ENCODE results near the gene GUCY1A2.
"Not testable (repeated sequence)": the region's sequence is repeated elsewhere in the genome, so short reads cannot be mapped to it uniquely, and the experiment has no call there.

Gene GUCY1A2

GRCh38 chr11:106785913-106786650 lies 232.2 kb downstream of the GUCY1A2 start:
- no peak overlapping the region for H3K4me3 ChIP-seq (ENCODE audit: low read depth, low read length)
- TF ChIP-seq CTCF (IDR thresholded peaks at IDR 0.05; ENCODE audit: low read depth, low read length) = no peak

- not testable (repeated sequence) for H3K4me3 ChIP-seq (ENCODE audit: low read depth, low read length)
Observed at GRCh38 chr11:106777302-106777701, 241.0 kb downstream of the GUCY1A2 start.

- TF ChIP-seq CTCF (IDR thresholded peaks at IDR 0.05; ENCODE audit: low read depth, low read length) = no peak
- no peak overlapping the region for H3K4me3 ChIP-seq (ENCODE audit: low read depth, low read length)
Observed at GRCh38 chr11:106770489-106771085, 247.7 kb downstream of the GUCY1A2 start.

DNA sequence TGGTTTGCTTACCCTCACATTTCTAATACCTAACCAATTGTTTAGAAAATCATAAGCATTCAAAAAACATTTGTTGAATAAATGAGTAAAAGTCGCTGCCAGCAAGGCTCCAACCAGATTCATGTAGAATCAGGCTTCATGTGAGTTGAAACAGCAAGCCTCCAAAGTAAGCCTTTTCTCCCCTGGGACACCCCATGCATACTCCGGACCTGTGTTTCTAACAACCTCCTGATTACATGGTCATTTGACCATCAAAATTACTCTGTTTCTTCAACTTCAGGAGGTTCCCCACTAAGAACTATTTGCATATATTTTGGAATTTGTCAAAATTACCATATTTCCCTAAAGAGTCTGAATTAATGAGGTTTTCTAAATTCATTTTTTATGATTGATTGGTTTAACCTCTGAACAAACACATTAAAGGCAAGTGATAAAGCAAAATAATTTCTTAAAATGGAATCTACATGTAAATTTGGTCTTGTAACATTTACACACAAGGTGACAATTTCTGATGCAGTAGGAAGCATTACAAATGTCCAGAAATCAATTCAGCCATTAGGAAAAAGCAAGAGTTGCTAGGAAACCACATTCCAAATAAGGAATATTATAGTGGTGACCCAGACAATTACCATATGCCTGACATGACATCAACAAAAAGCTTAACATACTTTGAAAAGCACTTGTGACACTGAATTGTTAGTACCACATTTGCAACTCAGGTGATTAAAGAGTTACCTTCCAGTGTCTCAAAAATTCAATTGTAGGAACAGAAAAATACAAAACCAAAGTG lies 252.6 kb downstream of the GUCY1A2 start:
- no peak overlapping the region for H3K4me3 ChIP-seq (ENCODE audit: low read depth, low read length)
- TF ChIP-seq CTCF (IDR thresholded peaks at IDR 0.05; ENCODE audit: low read depth, low read length) = no peak

- H3K4me3 ChIP-seq (ENCODE audit: low read depth, low read length) = no peak overlapping the region
- no peak for TF ChIP-seq CTCF (IDR thresholded peaks at IDR 0.05; ENCODE audit: low read depth, low read length)
Observed at GRCh38 chr11:106763501-106763900, 254.8 kb downstream of the GUCY1A2 start.

- no peak overlapping the region for H3K4me3 ChIP-seq (ENCODE audit: low read depth, low read length)
- no peak for TF ChIP-seq CTCF (IDR thresholded peaks at IDR 0.05; ENCODE audit: low read depth, low read length)
Observed at GRCh38 chr11:106761745-106762144, 256.5 kb downstream of the GUCY1A2 start.

GRCh38 chr11:106761240-106761639 lies 257.0 kb downstream of the GUCY1A2 start:
- no peak for TF ChIP-seq CTCF (IDR thresholded peaks at IDR 0.05; ENCODE audit: low read depth, low read length)
- H3K4me3 ChIP-seq (ENCODE audit: low read depth, low read length) = no peak overlapping the region

All from WI38 (cell line).